ENCODE measurements around the gene UNKL. TPM values are rescaled to one million over a fixed set of nuclear protein-coding genes. Genes with fewer than 3 reads are reported as not detected.

UNKL gene
- total and polyA plus RNA-seq, 9 donors, result 6.6 to 12.9 (median 8.1) TPM

DNA sequence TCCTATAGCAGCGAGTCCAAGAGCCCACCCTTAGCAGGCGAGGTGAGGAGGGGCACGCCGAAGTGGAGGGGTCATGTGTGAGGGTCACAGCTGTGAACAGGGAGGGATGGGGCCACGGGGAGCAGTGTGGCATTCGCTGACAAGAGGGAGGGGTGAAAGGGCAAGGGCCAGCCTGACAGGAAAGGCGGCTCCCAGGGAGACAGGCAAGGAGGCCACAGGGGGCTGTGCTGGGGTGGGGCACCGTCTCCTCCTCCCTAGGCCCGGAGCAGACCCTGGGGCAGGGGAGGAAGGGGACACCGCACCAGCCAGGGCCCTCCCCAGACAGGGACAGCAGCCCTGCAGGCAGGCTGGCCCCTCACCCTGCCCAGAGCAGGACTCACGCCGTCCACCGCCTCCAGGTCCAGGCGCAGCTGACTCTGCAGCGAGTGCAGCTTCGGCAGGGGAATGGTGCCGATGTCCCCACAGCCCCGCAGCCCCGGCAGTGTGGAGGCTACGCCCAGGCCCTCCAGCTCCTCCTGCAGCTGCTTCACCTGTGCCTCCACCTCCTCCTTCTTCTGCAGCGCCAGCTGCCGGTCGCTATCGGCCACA is 47.7 kb downstream of the UNKL start:
- no peaks in the 10 kb centered on the region for H3K9me3 ChIP-seq (replicated peaks; ENCODE audit: control insufficient read depth, low read depth, low read length)
- no peaks in the 10 kb centered on the region for H3K27me3 ChIP-seq (ENCODE audit: control insufficient read depth, insufficient read depth, low read length)
- H3K4me3 ChIP-seq (ENCODE audit: low read length), result no peak overlapping the region
- no peaks in the 10 kb centered on the region for H3K4me1 ChIP-seq (ENCODE audit: control insufficient read depth, insufficient read depth, low read length)
- DNase-seq, result no peak
- peaks cover 57% of the 10 kb centered on the region for H3K36me3 ChIP-seq (ENCODE audit: control insufficient read depth, insufficient read depth, low read length)
- no peak overlapping the region for H3K27ac ChIP-seq (ENCODE audit: low read length)
- WGBS (ENCODE audit: insufficient coverage), result 85% methylated on average over 24 of the region's 24 CpGs

DNA sequence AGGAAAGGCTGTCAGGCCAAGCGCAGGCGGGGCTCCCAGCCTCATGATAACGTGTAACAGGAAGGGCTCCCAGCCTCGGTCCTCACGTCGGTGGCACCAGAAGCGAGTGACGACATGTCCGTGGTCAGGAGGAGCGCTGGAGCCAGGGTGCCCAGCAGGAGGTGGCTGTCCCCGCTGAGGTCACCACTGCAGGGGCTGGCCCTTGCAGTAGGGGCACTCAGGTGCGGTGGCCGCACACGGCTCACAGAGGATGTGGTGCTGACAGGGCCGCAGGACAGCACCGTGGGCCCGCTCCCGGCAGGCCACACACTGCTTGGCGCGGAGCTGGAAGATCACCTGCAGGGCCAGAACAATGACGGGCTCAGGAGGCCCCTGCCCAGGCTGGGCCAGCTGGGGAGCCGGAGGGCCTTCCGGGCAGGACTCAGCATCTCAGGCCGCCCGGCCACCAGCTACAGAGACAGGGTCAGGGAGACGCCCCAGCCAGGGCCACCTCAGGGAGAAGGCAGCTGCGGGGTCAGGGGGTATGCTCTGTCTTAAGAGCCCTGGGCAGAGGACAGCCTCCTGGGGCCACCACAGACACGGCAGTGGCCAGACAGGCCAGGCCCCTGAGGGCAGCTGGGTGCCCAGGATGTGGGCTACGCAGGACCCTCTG is 48.3 kb downstream of the UNKL start:
- no peaks in the 10 kb centered on the region for H3K9me3 ChIP-seq (replicated peaks; ENCODE audit: control insufficient read depth, low read depth, low read length)
- no peak overlapping the region for H3K27ac ChIP-seq (ENCODE audit: low read length)
- H3K4me1 ChIP-seq (ENCODE audit: control insufficient read depth, insufficient read depth, low read length), result no peaks in the 10 kb centered on the region
- no peaks in the 10 kb centered on the region for H3K27me3 ChIP-seq (ENCODE audit: control insufficient read depth, insufficient read depth, low read length)
- peaks cover 60% of the 10 kb centered on the region for H3K36me3 ChIP-seq (ENCODE audit: control insufficient read depth, insufficient read depth, low read length)
- H3K4me3 ChIP-seq (ENCODE audit: low read length), result no peak overlapping the region
- DNase-seq, result no peak
- WGBS (ENCODE audit: insufficient coverage), result 88% methylated on average over 29 of the region's 29 CpGs

DNA sequence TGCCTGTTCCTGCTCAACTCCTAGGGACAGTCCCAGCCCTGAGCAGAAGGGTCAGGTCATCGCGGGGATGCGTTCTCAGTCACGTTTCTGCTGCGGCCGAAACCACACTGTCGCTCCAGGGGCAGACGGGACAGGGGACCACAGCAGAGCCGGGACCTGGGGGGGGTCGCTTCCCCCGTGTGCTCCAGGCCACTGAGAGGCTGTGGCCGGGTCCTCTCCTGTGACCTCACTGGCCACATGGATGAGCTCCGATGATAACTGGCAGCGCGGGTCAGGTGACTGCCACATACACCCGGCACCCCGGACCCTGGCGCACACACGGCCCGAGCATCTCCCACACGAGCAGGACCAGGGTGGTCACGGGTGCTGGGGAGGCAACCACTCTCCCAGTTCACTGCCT is 50.0 kb downstream of the UNKL start:
- no peaks in the 10 kb centered on the region for H3K4me1 ChIP-seq (ENCODE audit: control insufficient read depth, insufficient read depth, low read length)
- WGBS (ENCODE audit: insufficient coverage), result 87% methylated on average over 22 of the region's 22 CpGs
- no peaks in the 10 kb centered on the region for H3K9me3 ChIP-seq (replicated peaks; ENCODE audit: control insufficient read depth, low read depth, low read length)
- H3K36me3 ChIP-seq (ENCODE audit: control insufficient read depth, insufficient read depth, low read length), result peaks cover 58% of the 10 kb centered on the region
- H3K27ac ChIP-seq (ENCODE audit: low read length), result no peak overlapping the region
- no peak overlapping the region for H3K4me3 ChIP-seq (ENCODE audit: low read length)
- DNase-seq, result no peak
- H3K27me3 ChIP-seq (ENCODE audit: control insufficient read depth, insufficient read depth, low read length), result no peaks in the 10 kb centered on the region

DNA sequence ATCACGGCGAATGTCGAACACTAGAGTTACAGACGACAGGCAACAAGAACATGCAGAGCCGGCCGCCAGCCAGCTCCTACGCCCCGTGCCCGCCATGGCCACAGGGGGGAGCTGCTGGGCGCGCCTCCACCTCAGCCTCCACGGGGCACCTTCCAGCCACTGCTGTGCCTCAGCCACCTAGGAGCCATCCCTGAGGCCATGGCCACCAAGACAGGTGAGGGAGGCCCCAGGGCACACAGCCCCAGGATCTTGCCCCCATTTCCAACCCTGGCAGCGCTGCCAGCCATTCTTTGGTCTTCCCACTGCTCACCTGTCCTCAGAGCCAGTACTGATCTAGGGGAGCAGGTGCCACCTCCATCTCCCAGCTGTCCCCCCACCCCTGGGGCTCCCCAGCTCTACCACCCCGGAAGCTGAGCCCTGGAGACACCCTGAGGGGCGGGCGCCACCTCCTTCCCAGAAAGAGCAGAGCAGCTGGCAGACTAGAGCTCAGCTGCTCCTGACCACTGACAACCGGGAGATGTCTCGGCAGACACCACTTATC is 50.9 kb downstream of the UNKL start:
- Histone ChIP-seq H3K27me3 (ENCODE audit: control insufficient read depth, insufficient read depth, low read length) (no peaks in the 10 kb centered on the region), H3K27ac (ENCODE audit: low read length) (no peak overlapping the region), H3K4me3 (ENCODE audit: low read length) (no peak overlapping the region), H3K36me3 (ENCODE audit: control insufficient read depth, insufficient read depth, low read length) (peaks cover 58% of the 10 kb centered on the region), H3K9me3 (replicated peaks; ENCODE audit: control insufficient read depth, low read depth, low read length) (no peaks in the 10 kb centered on the region), H3K4me1 (ENCODE audit: control insufficient read depth, insufficient read depth, low read length) (no peaks in the 10 kb centered on the region)
- WGBS (ENCODE audit: insufficient coverage), result 45% methylated on average over 16 of the region's 18 CpGs
- no peak for DNase-seq

DNA sequence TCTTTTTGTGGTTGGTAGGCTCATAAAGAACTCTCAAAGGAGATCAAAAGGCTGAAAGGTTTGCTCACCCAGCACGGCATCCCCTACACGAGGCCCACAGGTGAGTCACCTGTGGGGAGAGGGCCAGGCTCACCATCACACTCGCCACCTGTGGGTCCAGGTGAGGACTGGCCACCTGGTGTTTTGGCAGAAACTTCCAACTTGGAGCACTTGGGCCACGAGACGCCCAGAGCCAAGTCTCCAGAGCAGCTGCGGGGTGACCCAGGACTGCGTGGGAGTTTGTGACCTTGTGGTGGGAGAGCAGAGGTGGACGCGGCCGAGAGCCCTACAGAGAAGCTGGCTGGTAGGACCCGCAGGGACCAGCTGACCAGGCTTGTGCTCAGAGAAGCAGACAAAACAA is 51.7 kb downstream of the UNKL start:
- H3K36me3 ChIP-seq (ENCODE audit: control insufficient read depth, insufficient read depth, low read length), result peaks cover 55% of the 10 kb centered on the region
- 92% methylated on average over 7 of the region's 11 CpGs for WGBS (ENCODE audit: insufficient coverage)

DNA sequence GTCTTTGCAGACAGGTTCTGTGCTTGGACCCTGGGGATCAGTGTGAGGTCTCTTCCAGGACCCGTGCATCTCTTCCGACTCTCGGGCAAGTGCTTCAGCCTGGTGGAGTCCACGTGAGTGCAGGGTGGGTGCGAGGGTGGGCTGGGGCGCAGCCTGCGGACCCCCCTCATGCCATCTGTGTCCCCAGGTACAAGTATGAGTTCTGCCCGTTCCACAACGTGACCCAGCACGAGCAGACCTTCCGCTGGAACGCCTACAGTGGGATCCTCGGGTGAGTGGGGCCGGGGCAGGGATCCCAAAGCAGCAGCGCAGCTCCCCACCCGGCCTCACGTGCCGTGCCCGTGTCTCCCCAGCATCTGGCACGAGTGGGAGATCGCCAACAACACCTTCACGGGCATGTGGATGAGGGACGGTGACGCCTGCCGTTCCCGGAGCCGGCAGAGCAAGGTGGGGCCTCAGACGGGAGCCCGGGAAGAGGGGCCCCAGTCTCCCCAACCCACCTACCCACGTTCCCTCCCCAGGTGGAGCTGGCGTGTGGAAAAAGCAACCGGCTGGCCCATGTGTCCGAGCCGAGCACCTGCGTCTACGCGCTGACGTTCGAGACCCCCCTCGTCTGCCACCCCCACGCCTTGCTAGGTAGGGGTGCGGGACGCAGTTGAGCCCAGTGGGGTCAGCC is 52.7 kb downstream of the UNKL start:
- 92% methylated on average over 41 of the region's 43 CpGs for WGBS (ENCODE audit: insufficient coverage)
- Histone ChIP-seq H3K4me1 (ENCODE audit: control insufficient read depth, insufficient read depth, low read length) (no peaks in the 10 kb centered on the region), H3K9me3 (replicated peaks; ENCODE audit: control insufficient read depth, low read depth, low read length) (no peaks in the 10 kb centered on the region), H3K27ac (ENCODE audit: low read length) (no peak overlapping the region), H3K4me3 (ENCODE audit: low read length) (no peak overlapping the region), H3K27me3 (ENCODE audit: control insufficient read depth, insufficient read depth, low read length) (no peaks in the 10 kb centered on the region), H3K36me3 (ENCODE audit: control insufficient read depth, insufficient read depth, low read length) (peaks cover 49% of the 10 kb centered on the region)
- DNase-seq, result no peak

More for the DNA sequence above, 51.7 kb downstream of the UNKL start:
- H3K4me1 ChIP-seq (ENCODE audit: control insufficient read depth, insufficient read depth, low read length), result no peaks in the 10 kb centered on the region
- H3K27ac ChIP-seq (ENCODE audit: low read length), result no peak overlapping the region
- H3K9me3 ChIP-seq (replicated peaks; ENCODE audit: control insufficient read depth, low read depth, low read length), result no peaks in the 10 kb centered on the region
- DNase-seq, result no peak
- no peaks in the 10 kb centered on the region for H3K27me3 ChIP-seq (ENCODE audit: control insufficient read depth, insufficient read depth, low read length)
- H3K4me3 ChIP-seq (ENCODE audit: low read length), result no peak overlapping the region

DNA sequence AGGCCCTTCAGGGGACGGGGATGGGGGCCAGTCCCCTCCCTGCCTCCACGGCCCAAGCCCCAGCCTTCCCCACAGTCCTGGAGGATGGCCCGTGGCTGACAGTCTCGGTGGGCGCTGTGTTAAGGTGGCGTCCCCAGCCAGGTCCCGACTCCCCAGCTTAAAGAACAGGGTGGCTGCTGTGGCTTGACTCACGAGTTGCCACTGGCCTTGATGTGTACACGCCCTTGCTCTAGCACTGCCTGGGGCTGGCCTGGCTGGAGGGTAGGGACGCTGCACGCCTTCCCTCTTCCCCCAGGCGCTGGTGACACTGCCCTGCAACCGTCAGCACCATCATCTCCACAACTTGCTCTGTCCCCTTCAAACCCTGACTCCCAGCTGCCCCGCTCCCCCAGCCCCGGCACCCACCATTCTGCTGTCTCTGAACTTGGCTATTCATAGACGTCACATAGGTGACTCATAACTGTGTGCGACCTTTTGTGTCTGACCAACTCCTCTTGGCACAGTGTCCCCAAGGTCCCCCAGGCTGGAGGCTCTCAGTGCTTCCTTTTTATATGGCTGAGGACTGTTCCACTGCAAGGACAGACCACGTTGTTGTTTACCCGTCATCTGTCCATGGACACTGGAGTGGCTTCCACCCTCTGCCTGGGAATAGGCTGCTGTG is 56.5 kb downstream of the UNKL start:
- Histone ChIP-seq H3K36me3 (ENCODE audit: control insufficient read depth, insufficient read depth, low read length) (peaks cover 26% of the 10 kb centered on the region), H3K27me3 (ENCODE audit: control insufficient read depth, insufficient read depth, low read length) (no peaks in the 10 kb centered on the region), H3K4me3 (ENCODE audit: low read length) (no peak overlapping the region), H3K9me3 (replicated peaks; ENCODE audit: control insufficient read depth, low read depth, low read length) (no peaks in the 10 kb centered on the region), H3K27ac (ENCODE audit: low read length) (no peak overlapping the region), H3K4me1 (ENCODE audit: control insufficient read depth, insufficient read depth, low read length) (peaks cover 2% of the 10 kb centered on the region)
- DNase-seq, result no peak
- WGBS (ENCODE audit: insufficient coverage), result 85% methylated on average over 15 of the region's 19 CpGs

DNA sequence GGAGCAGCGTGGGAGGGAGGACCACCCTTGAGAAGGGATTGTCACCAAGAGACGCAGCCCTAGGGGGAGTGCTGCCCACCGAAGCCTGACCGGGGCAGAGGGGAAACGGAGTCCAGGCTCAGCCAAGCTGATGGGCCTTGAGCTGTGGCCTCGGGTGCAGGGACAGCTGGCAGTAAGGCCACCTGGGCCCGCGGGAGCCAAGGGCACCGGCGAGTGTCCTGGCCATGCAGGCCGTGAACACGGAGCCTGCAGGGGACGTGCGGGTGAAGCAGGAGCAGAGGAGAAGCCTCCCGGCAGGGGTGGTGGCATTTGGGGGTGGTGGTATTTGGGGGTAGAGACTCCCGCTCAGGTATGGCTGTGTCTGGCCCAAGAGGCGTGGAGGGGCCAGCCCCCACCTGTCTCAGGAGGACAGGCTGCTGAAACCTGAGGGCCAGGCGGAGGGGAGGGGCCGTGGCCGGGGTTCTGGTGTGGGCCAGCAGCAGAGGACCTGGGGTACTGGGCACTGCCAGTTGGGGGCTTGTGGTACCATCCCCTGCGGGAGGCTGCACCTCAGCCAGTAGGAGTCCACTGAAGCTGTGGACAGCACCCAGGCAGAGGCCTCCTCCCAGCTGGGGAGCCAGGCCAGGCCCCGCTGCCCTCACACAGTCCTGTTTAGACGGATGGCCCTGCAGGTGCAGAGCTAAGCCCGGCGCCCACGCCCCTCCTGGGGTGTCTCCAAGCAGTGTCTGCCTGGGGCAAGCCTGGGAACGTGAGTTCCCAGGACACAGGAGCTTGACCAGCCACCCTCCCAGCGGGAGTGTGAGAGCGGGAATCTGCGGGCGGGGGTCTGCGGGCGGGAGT is 58.2 kb downstream of the UNKL start:
- Histone ChIP-seq H3K4me3 (ENCODE audit: low read length) (no peak overlapping the region), H3K4me1 (ENCODE audit: control insufficient read depth, insufficient read depth, low read length) (peaks cover 8% of the 10 kb centered on the region), H3K36me3 (ENCODE audit: control insufficient read depth, insufficient read depth, low read length) (peaks cover 9% of the 10 kb centered on the region), H3K9me3 (replicated peaks; ENCODE audit: control insufficient read depth, low read depth, low read length) (no peaks in the 10 kb centered on the region), H3K27ac (ENCODE audit: low read length) (no peak overlapping the region), H3K27me3 (ENCODE audit: control insufficient read depth, insufficient read depth, low read length) (no peaks in the 10 kb centered on the region)
- whole genome bisulfite sequencing (ENCODE audit: insufficient coverage), result 78% methylated on average over 26 of the region's 33 CpGs
- DNase-seq, result no peak

DNA sequence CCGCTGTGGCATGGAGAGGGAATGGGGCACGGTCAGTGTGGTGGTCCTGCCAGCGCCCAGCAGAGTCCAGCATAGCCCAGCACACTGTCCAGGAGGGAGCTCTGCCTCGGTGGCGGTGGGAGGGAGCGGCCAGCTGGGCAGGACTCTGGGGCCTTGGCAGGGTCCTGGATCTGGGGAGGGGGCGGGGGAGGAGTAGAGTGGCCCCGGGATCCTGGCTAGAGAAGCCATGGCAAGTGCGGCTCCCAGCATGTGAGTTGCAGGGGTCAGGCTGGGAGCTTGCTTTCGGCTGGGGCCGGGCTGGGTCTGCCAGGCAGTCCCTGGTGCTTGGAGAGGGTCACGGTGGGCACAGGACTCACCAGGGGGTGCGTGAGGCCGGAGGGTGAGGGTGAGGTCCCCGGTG is 58.9 kb downstream of the UNKL start:
- no peak overlapping the region for H3K27ac ChIP-seq (ENCODE audit: low read length)
- peaks cover 4% of the 10 kb centered on the region for H3K36me3 ChIP-seq (ENCODE audit: control insufficient read depth, insufficient read depth, low read length)
- no peak overlapping the region for H3K4me3 ChIP-seq (ENCODE audit: low read length)
- WGBS (ENCODE audit: insufficient coverage), result 83% methylated on average over 12 of the region's 15 CpGs
- no peaks in the 10 kb centered on the region for H3K9me3 ChIP-seq (replicated peaks; ENCODE audit: control insufficient read depth, low read depth, low read length)
- H3K4me1 ChIP-seq (ENCODE audit: control insufficient read depth, insufficient read depth, low read length), result peaks cover 14% of the 10 kb centered on the region
- no peaks in the 10 kb centered on the region for H3K27me3 ChIP-seq (ENCODE audit: control insufficient read depth, insufficient read depth, low read length)
- DNase-seq, result no peak

Measured in muscle of leg (tissue), 11 donors.